ENCODE results near the gene ATP6V0E2. TPM values are rescaled to one million over a fixed set of nuclear protein-coding genes. Genes with fewer than 3 reads are reported as not detected.

The ATP6V0E2 gene
- total RNA-seq, 1 donor from 2014 or later: 40.8 TPM

GRCh38 chr7:149832332-149833041 lies 41.3 kb upstream of the ATP6V0E2 start:
- Histone ChIP-seq H3K36me3 (ENCODE audit: control insufficient read depth, insufficient read depth, low read length) (no peaks in the 10 kb centered on the region), H3K27me3 (ENCODE audit: control insufficient read depth, insufficient read depth, low read length) (peaks cover 14% of the 10 kb centered on the region), H3K4me3 (ENCODE audit: low read depth, low read length) (no peak overlapping the region)
- DNase-seq (ENCODE audit: low read depth): no peak
- TF ChIP-seq, protein P1, sequence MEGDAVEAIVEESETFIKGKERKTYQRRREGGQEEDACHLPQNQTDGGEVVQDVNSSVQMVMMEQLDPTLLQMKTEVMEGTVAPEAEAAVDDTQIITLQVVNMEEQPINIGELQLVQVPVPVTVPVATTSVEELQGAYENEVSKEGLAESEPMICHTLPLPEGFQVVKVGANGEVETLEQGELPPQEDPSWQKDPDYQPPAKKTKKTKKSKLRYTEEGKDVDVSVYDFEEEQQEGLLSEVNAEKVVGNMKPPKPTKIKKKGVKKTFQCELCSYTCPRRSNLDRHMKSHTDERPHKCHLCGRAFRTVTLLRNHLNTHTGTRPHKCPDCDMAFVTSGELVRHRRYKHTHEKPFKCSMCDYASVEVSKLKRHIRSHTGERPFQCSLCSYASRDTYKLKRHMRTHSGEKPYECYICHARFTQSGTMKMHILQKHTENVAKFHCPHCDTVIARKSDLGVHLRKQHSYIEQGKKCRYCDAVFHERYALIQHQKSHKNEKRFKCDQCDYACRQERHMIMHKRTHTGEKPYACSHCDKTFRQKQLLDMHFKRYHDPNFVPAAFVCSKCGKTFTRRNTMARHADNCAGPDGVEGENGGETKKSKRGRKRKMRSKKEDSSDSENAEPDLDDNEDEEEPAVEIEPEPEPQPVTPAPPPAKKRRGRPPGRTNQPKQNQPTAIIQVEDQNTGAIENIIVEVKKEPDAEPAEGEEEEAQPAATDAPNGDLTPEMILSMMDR (IDR thresholded peaks at IDR 0.05; ENCODE audit: insufficient read depth, low read length, poor library complexity, severe bottlenecking): no peak

- DNase-seq (ENCODE audit: low read depth): no peak
- TF ChIP-seq, protein P1 (IDR thresholded peaks at IDR 0.05; ENCODE audit: insufficient read depth, low read length, poor library complexity, severe bottlenecking): no peak
- no peak overlapping the region for H3K4me3 ChIP-seq (ENCODE audit: low read depth, low read length)
These were observed 40.2 kb upstream of the ATP6V0E2 start for GRCh38 chr7:149833495-149834130.

DNA sequence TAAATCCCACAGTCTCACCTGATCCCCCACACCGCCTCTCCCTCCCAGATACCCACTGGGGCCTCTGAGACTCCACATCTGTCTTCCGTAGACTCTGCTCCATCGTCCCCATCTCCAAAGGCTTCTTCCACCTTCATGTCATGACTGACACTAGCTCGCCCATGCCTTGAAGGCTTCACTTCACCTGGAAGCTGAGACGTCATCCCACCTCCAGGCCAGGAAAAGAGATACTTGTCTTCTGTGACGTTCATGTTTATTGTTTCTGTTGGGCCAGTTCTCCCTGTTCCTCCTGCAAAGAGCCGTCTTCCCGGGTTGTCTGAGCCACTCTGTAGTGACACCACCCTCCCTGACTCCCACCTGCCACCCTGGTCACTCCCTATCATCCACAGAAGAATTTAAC lies 39.2 kb upstream of the ATP6V0E2 start:
- TF ChIP-seq, protein P1 (IDR thresholded peaks at IDR 0.05; ENCODE audit: insufficient read depth, low read length, poor library complexity, severe bottlenecking): no peak
- no peak overlapping the region for H3K4me3 ChIP-seq (ENCODE audit: low read depth, low read length)
- no peaks in the 10 kb centered on the region for H3K36me3 ChIP-seq (ENCODE audit: control insufficient read depth, insufficient read depth, low read length)
- H3K27me3 ChIP-seq (ENCODE audit: control insufficient read depth, insufficient read depth, low read length): peaks cover 14% of the 10 kb centered on the region
- DNase-seq (ENCODE audit: low read depth): no peak

More at GRCh38 chr7:149833495-149834130, 40.2 kb upstream of the ATP6V0E2 start:
- H3K27me3 ChIP-seq (ENCODE audit: control insufficient read depth, insufficient read depth, low read length): peaks cover 14% of the 10 kb centered on the region
- H3K36me3 ChIP-seq (ENCODE audit: control insufficient read depth, insufficient read depth, low read length): no peaks in the 10 kb centered on the region

GRCh38 chr7:149836434-149836833 lies 37.3 kb upstream of the ATP6V0E2 start:
- TF ChIP-seq, protein P1 (IDR thresholded peaks at IDR 0.05; ENCODE audit: insufficient read depth, low read length, poor library complexity, severe bottlenecking): no peak
- Histone ChIP-seq H3K27me3 (ENCODE audit: control insufficient read depth, insufficient read depth, low read length) (peaks cover 10% of the 10 kb centered on the region), H3K36me3 (ENCODE audit: control insufficient read depth, insufficient read depth, low read length) (no peaks in the 10 kb centered on the region), H3K4me3 (ENCODE audit: low read depth, low read length) (no peak overlapping the region)
- no peak for DNase-seq (ENCODE audit: low read depth)

DNA sequence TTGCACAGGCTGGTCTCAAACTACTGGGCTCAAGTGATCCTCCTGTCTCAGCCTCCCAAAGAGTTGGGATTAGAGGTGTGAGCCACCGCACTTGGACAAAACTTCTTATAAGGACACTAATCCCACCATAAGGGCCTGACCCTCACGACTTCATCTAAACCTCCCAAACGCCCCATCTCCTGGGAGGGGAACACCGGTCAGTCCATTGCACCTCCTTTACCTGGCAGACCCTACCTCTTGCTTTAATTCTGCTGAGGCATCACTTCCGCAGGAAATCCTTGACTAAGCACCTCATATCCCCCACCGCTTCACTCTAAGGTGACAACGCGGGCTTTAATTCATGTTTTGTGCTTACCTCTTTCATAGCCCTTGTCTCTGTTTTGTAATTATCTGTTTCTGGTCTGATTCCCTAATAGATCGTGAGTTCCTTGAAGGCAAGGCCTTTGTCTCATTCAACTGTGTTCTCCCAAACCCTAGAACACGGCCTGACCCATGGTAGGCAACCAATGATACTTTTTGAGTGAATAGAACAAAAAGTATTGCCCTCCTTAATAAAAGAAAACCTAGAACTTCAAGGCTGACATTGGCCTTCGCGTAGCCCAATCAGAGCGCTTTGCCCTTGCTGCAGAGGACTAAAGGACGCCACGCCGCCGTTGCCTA lies 36.1 kb upstream of the ATP6V0E2 start:
- H3K27me3 ChIP-seq (ENCODE audit: control insufficient read depth, insufficient read depth, low read length): peaks cover 3% of the 10 kb centered on the region
- TF ChIP-seq, protein P1 (IDR thresholded peaks at IDR 0.05; ENCODE audit: insufficient read depth, low read length, poor library complexity, severe bottlenecking): no peak
- DNase-seq (ENCODE audit: low read depth): no peak
- no peak overlapping the region for H3K4me3 ChIP-seq (ENCODE audit: low read depth, low read length)
- H3K36me3 ChIP-seq (ENCODE audit: control insufficient read depth, insufficient read depth, low read length): no peaks in the 10 kb centered on the region
